GM06990 (cell line): ENCODE measurements around the gene PELI2.

Source experiments
- DNase-seq: peaks from one replicate; pipeline ENCODE4 v3.0.0-alpha.2; 2011; ENCODE audit not compliant: insufficient read length; ENCODE audit errors: extremely low read depth
- H3K27me3 ChIP-seq: replicated peaks from 2 replicates; pipeline ENCODE4 v1.6.0; 2011; ENCODE audit warnings: low read length; ENCODE audit not compliant: control insufficient read depth, insufficient read depth
- H3K36me3 ChIP-seq: 2 replicates; pipeline ENCODE4 v1.5.1; 2011; ENCODE audit warnings: low read length; ENCODE audit not compliant: control insufficient read depth, insufficient read depth
- H3K4me3 ChIP-seq: replicated peaks from 2 replicates; pipeline ENCODE4 v1.5.1; 2011; ENCODE audit warnings: low read depth, mild to moderate bottlenecking, control low read depth, low read length
- TF ChIP-seq, protein P1 (sequence below): IDR thresholded peaks from 2 replicates; pipeline ENCODE4 v1.5.1; 2011; ENCODE audit warnings: low read length, control low read depth, mild to moderate bottlenecking, inconsistent platforms; ENCODE audit not compliant: insufficient read depth, poor library complexity, severe bottlenecking

The PELI2 gene

DNA sequence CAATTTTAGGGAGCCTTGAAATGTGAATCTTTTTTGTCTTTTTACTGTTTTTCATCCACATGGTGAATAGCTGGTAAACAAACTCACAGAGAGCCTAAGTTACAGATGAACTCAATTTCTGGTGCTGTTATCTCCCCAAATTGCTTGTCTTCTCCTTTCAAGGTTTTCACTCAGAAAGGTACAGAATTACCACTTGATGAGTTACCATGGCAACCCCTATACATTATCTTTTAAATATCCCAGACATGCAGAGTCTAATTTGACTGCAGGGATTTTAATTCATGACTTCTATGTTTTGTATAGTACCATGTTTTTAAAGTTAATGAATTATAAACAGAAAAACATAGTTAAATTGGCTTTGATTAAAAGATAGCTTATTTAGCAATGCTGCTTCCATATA is 203.7 kb downstream of the PELI2 start:
- Histone ChIP-seq H3K36me3 (no peaks in the 10 kb centered on the region), H3K27me3 (no peaks in the 10 kb centered on the region), H3K4me3 (no peak overlapping the region)
- no peak for DNase-seq
- TF ChIP-seq, protein P1, sequence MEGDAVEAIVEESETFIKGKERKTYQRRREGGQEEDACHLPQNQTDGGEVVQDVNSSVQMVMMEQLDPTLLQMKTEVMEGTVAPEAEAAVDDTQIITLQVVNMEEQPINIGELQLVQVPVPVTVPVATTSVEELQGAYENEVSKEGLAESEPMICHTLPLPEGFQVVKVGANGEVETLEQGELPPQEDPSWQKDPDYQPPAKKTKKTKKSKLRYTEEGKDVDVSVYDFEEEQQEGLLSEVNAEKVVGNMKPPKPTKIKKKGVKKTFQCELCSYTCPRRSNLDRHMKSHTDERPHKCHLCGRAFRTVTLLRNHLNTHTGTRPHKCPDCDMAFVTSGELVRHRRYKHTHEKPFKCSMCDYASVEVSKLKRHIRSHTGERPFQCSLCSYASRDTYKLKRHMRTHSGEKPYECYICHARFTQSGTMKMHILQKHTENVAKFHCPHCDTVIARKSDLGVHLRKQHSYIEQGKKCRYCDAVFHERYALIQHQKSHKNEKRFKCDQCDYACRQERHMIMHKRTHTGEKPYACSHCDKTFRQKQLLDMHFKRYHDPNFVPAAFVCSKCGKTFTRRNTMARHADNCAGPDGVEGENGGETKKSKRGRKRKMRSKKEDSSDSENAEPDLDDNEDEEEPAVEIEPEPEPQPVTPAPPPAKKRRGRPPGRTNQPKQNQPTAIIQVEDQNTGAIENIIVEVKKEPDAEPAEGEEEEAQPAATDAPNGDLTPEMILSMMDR, result no peak

- DNase-seq, result no peak
- TF ChIP-seq, protein P1, result no peak
- H3K27me3 ChIP-seq, result no peaks in the 10 kb centered on the region
- no peaks in the 10 kb centered on the region for H3K36me3 ChIP-seq
- H3K4me3 ChIP-seq, result no peak overlapping the region
These were observed 204.3 kb downstream of the PELI2 start for GRCh38 chr14:56322531-56322930.

- Histone ChIP-seq H3K27me3 (no peaks in the 10 kb centered on the region), H3K4me3 (no peak overlapping the region), H3K36me3 (no peaks in the 10 kb centered on the region)
- no peak for DNase-seq
- TF ChIP-seq, protein P1, result no peak
These were observed 206.2 kb downstream of the PELI2 start for GRCh38 chr14:56324454-56324853.

GRCh38 chr14:56324856-56325699 is 206.9 kb downstream of the PELI2 start:
- Histone ChIP-seq H3K4me3 (no peak overlapping the region), H3K27me3 (no peaks in the 10 kb centered on the region), H3K36me3 (no peaks in the 10 kb centered on the region)
- TF ChIP-seq, protein P1, result no peak
- no peak for DNase-seq

- no peaks in the 10 kb centered on the region for H3K27me3 ChIP-seq
- no peak for DNase-seq
- TF ChIP-seq, protein P1, result no peak
- H3K4me3 ChIP-seq, result no peak overlapping the region
- no peaks in the 10 kb centered on the region for H3K36me3 ChIP-seq
These were observed 209.8 kb downstream of the PELI2 start for GRCh38 chr14:56328021-56328420.
